ENCODE results near the gene GLS.
"Not testable (repeated sequence)": the region's sequence is repeated elsewhere in the genome, so short reads cannot be mapped to it uniquely, and the experiment has no call there.

The GLS gene

DNA sequence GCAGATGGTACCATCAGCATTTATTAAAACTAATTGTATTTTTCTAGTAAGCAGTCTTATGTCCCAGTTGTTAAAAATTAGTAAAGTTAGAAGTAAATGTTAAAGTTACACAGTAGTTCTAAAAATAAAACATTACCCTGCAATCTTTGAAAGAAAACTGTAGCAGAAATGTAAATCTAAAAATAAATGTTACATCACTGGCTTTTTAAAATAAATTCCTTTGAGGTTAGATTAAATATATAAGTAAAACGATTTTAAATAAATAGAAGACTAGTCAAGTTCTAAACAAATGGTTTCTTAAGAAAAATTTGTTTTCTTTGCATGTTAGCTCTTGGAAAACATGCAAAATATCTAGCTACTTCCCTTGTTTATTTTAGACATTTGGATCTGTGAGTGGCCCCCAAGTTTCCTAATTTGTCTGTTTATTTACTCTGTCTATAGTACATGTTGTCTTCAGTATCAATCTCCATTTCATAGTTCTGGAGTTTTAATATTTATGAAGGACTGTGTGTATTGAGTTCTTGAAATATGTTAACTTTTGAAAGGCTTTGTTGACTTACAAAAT, 58.2 kb downstream of the GLS start:
- no peak for DNase-seq

DNA sequence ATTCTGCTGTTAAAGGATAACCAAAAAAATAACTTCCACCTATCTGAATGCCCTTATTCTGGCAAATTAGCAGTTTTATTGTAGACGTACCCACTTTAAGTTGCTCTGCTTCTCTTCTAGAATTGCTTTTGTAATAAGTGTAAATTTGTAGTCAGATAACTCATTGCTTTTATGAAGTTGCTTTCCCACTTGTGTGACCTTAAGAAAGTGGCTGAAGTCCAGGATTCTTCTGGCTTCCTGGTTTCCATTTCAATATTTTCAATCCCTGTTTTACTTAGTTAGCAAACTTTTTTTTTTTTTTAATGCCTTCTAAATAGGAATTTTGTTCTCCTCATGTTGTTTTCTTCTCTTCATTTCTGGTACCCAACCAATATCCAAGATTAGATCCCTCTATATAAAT, 59.8 kb downstream of the GLS start:
- no peak for DNase-seq

DNA sequence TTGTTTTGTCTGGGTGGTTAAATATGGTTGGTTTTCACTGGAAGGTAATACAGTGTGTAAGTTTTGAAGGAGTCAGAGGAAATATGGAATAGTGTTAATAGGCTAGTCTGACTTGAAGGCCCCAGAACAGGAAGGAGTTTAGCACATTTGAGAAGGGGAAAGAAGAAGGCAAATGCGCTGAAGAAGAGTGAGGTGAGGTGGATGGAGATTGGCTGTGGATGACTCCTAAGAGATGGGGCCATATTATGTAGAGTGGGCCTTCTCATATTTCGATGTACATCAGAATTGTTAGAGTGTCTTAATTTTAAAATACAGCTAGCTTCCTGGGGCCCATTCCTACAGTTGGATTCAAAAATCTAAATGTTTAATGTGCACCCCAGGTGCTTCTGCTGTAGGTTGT, 61.0 kb downstream of the GLS start:
- no peak for DNase-seq

DNA sequence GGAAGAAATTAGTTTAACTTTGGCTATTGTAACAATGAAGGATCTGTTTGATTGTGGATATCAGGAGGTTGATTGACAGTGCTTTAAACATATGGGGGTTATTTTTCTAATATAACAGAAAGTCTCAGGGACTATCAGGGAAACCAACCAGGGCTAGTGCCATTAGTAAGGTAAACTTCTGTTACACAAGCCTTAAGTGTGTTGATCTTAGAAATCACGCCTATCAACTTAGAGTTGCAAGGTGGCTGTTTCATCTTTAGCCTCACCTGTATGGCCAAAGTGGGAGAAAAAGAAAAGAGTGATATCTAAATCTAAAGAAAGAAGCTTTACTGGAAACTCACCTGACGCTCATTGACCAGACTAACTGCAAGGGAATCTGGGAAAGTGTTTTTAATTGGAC, 62.1 kb downstream of the GLS start:
- no peak for DNase-seq

DNA sequence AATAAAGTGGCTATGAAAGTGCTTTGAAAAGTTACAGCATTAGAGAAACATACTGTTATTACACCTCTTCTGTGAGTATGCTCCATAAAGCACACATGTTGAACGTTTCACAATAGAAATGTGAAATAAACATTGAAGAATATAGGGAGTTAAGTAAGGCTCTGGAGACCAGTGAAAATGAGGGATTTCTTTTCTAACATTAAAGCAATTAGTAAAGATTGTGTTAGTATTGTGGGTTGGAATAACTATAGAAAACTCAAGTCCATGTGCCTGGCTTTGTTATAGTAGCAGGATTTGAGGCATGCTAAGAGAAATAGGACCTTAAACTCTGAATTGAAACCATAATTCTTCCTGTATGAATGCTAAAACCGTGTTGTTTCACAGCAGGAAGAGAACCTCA, 63.1 kb downstream of the GLS start:
- no peak for DNase-seq

DNA sequence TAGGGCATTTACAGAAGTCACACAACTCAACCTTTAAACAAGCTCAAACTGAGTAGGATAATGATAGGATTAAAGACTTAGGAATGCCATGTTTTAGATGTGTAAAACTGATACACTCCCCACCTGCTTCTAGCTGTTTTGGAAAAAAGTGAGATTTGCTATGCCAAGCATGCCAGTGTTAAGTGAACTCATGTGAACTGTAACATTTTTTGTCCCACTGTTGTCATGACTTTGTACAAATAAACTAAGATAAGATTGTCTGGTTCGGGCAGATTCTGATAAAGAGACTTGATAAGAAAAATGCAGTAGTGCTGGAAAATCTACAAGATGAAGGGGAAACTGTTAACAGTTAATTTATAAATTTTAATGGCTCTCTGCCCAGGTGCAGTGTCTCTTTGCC, 66.5 kb downstream of the GLS start:
- peak in 1 of 2 donors; percentile 8 for DNase-seq

DNA sequence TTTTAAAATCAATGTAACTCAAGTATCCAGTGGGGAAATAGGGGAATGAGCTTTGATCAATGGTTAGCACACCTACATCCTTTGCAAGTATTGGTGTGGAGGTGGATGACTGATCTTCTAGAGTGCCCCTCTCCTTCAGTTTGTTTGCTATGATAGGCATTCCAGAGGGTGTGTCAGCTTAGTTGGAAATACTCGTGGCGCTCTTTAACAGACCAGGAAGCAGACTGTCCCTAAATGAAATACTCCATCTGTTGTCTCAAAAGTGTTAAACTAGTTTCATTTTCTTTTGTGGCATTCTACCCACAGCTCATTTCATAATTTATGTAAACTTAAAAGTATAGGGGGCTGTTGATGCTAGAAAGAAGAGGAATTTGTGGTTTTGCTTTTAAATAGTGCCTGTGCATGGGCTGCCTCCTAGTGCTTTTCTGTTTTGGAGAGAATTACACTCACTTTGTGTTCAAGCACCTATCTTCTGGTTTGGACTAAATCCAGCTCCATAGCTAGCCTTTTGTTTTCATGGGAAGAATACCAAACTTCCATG, 67.2 kb downstream of the GLS start:
- peak in 1 of 2 donors; percentile 37 for DNase-seq

DNA sequence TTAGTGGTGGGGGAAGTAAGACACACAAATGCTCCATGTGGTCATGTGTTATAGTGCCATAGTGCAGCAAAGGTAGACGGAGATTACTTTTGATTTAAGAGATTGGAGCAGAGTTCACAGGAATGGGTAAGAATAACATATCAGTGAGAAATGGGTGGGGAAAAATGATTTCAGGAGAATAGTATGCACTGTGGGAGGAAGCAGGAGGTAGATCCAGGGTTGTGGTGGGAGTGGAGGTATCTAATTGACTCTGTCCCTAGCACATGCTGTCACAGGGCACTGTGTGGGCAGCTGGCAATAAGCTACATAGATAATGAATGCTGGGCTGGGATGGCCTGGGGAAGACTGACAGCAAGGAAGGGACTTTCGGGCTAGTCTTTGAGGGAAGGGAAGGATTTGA, 68.0 kb downstream of the GLS start:
- DNase-seq: no peak

DNA sequence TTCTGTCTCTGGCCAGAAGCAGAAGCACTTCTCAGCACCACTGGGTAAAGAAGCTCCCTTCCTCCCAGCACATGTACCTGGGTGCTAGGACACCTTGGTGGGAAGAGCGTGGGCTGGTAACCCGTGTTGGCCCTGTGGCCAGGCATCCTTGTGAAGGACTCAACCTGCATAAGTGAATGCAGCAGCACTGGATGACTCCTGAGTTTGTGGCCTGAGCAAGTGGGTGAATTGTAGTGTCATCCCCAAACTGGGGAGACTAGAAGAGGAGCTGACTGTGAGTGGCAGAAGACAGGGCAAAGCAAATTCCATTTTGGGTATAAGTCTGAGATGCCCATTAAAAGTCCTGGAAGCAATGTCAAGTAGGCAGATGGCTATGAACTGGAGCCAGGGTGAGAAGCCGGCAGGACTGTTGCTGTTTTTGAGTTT, 70.0 kb downstream of the GLS start:
- DNase-seq: no peak

DNA sequence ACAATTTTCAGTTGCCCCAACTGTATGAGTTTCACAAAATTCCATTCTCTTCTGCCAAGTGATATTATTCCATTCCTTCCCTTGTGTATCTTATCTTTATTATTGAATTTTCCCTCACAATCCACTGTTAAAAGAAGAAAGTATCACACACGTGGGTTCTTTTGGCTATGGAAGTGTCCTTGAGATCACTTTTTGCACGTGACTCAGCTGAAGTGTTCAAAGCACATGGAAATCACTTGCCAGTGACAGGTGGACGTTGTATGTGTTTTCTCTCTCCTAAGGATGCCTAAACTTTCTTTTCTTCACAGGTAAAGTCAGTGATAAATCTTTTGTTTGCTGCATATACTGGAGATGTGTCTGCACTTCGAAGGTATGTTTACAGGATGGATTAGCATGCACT, 72.6 kb downstream of the GLS start:
- no peak for DNase-seq

DNA sequence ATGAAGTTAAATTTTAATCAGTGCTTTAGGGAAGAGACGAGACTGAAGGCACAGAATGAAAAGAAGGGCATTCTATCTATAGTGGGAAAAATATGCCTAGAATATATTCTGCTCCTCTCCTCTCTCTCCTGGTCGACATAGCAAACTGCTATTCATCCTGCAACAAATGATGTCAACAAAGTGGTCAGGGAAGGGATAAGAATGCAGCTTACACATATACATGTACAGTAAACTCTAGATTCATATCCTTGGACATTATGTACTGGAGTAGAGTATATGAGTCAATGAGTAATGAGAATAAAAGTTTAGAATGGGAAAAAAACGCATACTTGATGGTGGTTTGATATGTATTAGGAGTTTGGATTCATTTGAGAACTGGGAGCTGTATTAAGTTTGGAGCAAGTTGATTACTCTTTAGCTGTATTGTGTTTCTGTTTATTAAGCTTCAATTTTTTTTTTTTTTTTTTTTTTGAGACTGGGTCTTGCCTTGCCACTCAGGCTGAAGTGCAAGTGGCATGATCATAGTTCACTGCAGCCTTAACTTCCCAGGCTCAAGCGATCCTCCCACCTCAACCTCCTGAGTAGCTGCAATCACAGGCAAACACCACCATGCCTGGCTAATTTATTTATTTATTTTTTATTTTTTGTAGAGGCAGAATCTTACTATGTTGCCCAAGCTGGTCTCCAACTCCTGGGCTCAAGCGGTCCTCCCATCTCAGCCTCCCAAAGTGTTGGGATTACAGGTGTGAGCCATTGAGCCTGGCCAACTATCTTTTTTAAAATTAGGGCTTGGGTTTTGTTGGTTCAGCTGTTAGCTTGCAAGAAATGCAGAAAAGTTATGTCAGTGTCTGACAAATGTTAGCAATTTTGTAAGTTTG, 79.5 kb downstream of the GLS start:
- DNase-seq: no peak

DNA sequence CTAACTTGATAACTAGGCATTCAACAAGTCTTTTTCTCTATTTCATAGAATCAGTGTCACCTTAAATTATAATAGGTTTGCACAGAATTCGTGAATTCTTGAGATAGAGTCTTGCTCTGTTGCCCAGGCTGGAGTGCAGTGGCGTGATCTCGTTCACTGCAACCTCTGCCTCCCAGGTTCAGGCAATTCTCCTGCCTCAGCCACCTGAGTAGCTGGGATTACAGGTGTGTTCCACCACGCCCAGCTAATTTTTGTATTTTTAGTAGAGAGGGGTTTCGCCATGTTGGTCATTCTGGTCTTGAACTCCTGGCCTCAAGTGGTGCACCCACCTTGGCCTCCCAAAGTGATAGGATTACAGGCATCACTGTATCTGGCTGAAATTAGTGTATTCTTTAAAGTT, 80.5 kb downstream of the GLS start:
- DNase-seq: not testable (repeated sequence)

DNA sequence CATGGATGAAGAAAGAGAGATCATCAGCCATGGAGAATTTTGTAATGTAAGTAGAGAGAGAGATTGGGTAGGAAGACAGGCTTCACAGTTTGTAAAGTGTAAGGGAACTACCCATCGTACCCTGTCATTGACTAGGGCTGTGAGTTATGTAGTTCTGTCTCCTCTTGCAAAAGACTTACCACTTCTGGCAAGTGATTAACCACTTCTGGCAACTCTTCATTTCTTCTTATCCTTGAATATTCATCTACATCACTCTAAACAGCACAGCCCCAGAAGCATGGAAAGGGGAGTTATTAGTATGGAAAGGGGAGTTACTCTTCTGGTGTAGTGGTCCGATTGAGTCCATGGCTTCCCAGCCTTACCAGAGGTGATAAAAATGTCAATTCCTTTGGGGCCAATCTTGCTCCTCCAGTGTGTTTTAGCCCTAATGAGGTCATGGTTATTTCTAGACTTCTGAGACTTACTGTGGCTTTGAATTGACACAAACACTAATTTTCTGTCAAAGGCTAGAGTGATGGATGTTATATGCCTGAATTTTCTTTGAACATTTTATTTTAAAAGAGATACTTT, 81.4 kb downstream of the GLS start:
- no peak for DNase-seq

DNA sequence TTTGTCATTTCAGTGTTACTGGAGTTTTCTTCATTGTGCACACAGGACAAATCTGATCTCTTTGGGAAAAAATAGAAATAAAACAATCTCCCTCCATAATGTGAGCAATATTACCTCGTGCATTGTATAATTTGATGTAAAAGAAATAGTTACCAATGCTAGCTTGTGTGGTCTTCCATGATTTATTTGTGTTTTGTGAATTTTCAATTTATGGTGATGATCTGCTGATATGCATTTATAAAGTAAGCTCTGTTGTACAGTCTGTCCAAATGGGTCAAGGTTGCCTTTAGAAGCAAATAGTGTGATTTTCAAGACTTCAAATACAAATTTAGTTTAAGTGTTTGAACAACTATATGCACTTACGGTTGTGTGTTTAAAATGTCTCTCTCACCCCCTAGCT, 82.5 kb downstream of the GLS start:
- DNase-seq: no peak

DNA sequence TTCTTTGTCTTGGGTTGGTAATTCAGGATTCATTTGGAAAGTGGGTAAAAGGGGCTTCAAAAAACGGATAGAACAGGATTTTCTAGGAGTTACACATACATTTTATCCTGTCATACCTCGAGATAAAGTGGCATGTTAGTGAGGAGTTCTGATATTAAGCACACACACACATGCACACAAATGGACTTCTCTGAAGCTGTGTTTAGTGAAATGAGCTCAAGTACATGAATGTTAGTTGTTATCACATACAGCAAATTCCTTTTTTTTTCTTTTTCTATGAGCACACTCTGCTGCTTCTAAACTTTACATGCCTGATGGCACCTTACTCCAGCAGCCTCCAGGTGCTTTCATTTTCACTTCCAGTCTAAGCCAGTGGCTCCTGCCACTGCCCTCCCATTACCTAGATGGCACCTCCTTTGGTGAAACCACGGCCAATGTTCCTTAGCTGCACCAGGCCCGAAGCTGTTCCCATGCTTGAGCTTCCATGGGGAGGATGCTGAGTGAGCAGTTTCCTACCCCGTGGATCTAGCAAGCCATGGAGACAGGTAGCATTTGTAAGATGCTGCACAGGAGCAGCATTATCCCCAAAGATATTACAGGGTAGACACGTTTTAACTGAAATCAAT, 83.7 kb downstream of the GLS start:
- DNase-seq: peak in 1 of 2 donors; percentile 25

DNA sequence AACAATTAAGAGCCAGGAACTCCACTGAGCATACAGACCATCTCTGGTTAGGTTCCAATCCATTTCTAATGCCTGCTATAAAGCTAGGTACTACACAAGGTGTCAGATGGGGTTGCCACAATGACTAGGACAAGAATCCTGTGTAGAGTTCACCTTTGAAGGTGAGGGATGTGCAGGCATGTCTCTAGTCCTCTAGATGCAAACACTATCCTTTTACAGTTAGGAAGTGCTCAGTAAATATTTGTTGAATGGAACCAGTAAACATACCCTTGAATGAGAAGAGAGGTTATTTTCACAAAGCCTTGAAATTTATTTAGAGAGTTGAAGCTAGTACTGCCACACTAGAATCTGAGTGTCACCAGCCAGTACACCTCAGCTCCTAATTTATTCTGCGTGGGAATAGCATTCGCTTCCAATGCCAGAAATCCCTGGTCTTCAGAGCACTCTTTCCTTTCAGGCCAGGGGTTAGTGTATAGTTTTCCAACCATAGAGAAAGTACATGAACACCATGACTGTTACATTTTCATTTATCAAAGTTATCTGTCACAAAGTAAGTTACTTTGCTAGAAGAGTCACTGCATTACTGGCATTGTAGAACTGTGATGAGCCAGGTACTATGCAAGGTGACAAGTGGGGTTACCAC, 85.1 kb downstream of the GLS start:
- DNase-seq: no peak

DNA sequence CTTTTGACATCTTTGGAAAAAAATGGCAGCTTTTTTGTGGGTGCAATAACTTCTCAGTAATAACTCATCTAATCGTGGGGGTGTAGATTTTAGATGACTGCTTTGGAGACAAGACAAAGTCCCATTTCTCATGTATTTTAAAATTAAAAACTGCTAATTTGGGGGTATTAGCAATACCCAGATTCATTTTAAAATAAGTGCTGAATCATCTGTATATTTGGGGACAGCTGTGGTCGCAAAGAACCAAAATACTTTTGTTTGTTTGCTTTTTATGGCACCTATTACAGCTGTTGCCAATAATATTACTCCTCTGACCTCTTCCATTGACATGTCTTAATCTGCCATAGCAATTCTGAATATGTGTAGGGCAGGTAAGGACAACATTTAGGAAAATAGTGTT, 87.9 kb downstream of the GLS start:
- no peak for DNase-seq

DNA sequence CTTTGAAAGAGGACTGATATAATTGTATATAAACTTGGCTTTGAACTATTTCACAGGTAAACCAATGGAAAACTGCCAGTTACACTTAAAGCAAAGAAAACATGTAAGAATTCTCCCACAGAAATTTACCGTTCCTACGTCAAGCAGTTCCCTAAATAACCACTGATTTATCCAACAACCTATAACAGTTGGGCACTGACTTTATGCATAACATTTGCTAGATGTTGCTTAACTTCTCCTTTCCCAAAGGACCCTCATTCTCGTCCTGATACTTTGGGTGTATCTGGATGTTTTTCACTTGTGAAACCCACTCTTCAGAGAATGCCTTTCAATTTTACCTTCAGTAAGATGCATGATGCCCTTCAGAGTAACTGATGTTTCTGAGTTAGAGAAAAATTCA, 89.5 kb downstream of the GLS start:
- no peak for DNase-seq

DNA sequence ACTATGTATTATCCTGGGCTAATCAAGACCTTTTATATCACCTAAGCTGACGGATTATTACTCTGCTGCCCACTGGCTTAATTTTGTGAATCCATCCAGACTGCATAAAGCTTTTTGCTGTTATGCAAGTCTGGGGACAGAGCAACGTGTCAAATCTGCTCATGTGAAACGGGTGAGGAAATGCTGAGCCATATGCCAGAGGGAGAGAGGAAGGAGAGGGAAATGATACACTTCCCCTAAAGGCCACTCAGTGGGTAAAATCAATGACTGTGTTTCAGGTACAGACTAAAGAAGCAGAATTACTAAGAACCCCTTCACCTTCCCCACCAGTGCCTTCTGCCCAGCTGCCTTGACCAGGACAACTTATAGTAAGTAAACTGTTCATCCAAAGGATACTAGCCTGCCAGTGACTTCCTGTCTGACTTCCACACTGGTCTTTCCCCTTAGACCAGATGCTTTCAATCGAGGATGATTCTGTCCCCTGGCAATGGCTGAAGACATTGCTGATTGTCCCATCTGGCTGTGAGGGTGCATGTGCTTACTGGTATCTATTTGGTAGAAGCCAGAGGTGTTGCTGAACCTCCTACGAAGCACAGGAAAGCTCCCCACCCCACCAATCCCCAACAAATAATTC, 90.4 kb downstream of the GLS start:
- no peak for DNase-seq

DNA sequence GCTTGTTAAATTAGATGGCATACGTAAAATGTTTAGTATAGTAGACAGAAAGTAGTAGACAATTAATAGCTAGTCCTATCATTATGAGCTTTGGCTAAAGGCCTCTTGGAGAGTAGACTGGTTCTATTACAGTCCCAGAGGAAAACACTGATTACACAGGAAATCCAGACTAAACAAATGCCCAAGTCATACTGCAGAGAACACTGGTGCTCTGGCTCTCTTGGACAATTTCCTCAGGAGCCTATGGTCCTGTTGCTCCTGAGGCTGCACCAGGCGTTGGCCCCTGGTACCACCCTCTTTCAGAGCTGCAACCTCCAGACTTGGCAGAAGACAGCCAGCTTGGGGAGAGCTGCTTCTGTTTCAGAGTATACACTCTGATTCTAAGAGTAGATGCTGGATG, 91.6 kb downstream of the GLS start:
- no peak for DNase-seq

DNA sequence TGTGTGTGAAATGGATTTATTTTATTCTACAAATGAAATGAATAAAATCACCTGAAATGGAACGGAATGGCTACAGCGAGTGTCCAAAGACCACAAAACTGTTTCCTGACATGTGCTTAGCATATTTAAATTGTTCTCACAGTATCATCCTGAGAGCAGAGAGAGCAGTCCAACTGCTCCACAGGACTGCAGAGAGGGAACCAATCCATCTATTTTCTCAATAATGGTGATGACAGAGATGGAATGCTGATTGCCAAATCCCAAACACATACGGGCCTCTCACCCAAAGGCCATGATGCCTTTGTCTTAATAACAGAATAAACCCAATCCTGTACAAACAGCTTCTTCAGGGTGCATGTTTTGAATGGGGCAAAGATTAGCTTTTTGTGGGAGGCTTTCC, 92.2 kb downstream of the GLS start:
- no peak for DNase-seq

DNA sequence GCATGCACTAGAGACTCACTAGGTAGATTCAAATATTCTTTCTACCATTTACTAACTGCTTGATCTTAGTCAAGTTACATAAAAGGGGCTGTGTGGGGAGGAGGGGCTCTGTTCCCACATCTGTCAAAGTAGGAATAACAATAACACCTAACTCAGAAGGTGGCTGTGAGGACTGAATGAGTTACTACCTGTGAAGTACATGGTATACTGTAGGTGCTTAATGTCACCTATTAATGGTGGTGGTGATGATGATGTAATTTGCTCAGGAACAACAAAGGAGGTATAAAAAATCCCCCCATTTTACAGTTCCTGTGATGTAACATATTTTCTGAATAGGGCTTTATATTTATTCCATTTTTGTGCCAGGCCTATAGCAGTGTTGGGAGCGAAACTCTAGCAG, 92.6 kb downstream of the GLS start:
- DNase-seq: no peak

Measured in CD4-positive, alpha-beta T cell treated with Interleukin-1 beta for 1 hour (primary cell).